Measurements from ENCODE around the gene KLHDC10. TPM values are rescaled to one million over a fixed set of nuclear protein-coding genes. Genes with fewer than 3 reads are reported as not detected.
A peak's percentile ranks its signal among the peaks of the same experiment; 100 is the strongest.

The KLHDC10 gene
- total and polyA plus RNA-seq, 2 of the 13 experiments (the other 11 are each of a cell fraction or from before 2014, with no cell fraction given), result 11.9 to 21.6 TPM

GRCh38 chr7:130069978-130070860 is at the start of gene KLHDC10 (continued):
- TF ChIP-seq PRDM10 (CRISPR knock-in tag; IDR thresholded peaks at IDR 0.05; ENCODE audit: low read depth), result no peak
- TF ChIP-seq EZH2 (conservative IDR thresholded peaks at IDR 0.05; ENCODE audit: low read depth, low read length), result no peak
- no peak for TF ChIP-seq ZNF775 (CRISPR knock-in tag; IDR thresholded peaks at IDR 0.05; ENCODE audit: borderline replicate concordance)
- peak; percentile 85 for TF ChIP-seq RFX3 (CRISPR knock-in tag; IDR thresholded peaks at IDR 0.05)
- TF ChIP-seq CREB3 (CRISPR knock-in tag; IDR thresholded peaks at IDR 0.05), result no peak
- TF ChIP-seq CBX2 (IDR thresholded peaks at IDR 0.05; ENCODE audit: low read depth, low read length), result no peak
- no peak for TF ChIP-seq CBX2 (CRISPR knock-in tag; IDR thresholded peaks at IDR 0.05; ENCODE audit: low read depth)
- TF ChIP-seq GTF2F1 (IDR thresholded peaks at IDR 0.05; ENCODE audit: low read length), result no peak
- TF ChIP-seq ZNF430 (CRISPR knock-in tag; IDR thresholded peaks at IDR 0.05), result no peak
- TF ChIP-seq RXRA (CRISPR knock-in tag; IDR thresholded peaks at IDR 0.05), result no peak; the same call in none of the 2 replicates
- no peak; the same call in 1 of the 2 replicates for TF ChIP-seq SAFB2 (CRISPR knock-in tag; IDR thresholded peaks at IDR 0.05; ENCODE audit: borderline replicate concordance, low read depth)
- no peak for TF ChIP-seq BATF2 (CRISPR knock-in tag; IDR thresholded peaks at IDR 0.05)
- TF ChIP-seq RFXAP (CRISPR knock-in tag; IDR thresholded peaks at IDR 0.05; ENCODE audit: borderline replicate concordance), result no peak; the same call in 1 of the 2 replicates
- peak; percentile 85 for TF ChIP-seq ATF2 (CRISPR knock-in tag; IDR thresholded peaks at IDR 0.05)
- TF ChIP-seq ZNF512 (CRISPR knock-in tag; IDR thresholded peaks at IDR 0.05), result no peak
- no peak for TF ChIP-seq FIP1L1 (IDR thresholded peaks at IDR 0.05; ENCODE audit: borderline replicate concordance, insufficient read depth, low read depth, low read length)
- no peak for TF ChIP-seq ZBTB7A (CRISPR knock-in tag; IDR thresholded peaks at IDR 0.05)
- no peak for TF ChIP-seq ONECUT2 (CRISPR knock-in tag; IDR thresholded peaks at IDR 0.05)
